ENCODE measurements around the gene BBLN.
"Not testable (repeated sequence)": the region's sequence is repeated elsewhere in the genome, so short reads cannot be mapped to it uniquely, and the experiment has no call there.

Gene BBLN, protein sequence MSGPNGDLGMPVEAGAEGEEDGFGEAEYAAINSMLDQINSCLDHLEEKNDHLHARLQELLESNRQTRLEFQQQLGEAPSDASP

GRCh38 chr9:128159784-128160602, at the start of gene BBLN:
Gene BBLN, plus strand, starts transcription at chr9:128160265. Its CDS starts 143 bp downstream, at chr9:128160408.
- peak; percentile 76 to 92 for DNase-seq (ENCODE audit: extremely low read depth in 1 of 2, low read depth in 1 of 2)

DNA sequence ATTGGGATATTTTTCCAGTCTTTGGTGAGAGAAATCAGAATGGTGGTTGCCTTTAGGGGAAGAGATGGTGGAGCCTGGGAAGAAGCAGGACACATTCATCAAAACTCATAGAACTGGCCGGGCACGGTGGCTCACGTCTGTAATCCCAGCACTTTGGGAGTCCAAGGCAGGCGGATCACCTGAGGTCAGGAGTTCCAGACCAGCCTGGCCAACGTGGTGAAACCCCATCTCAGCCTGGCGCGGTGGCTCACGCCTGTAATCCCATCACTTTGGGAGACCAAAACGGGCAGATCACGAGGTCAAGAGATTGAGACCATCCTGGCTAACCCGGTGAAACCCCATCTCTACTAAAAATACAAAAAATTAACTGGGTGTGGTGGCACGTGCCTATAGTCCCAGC, 48.3 kb upstream of the BBLN start:
- DNase-seq (ENCODE audit: extremely low read depth in 1 of 2, low read depth in 1 of 2): not testable (repeated sequence)

DNA sequence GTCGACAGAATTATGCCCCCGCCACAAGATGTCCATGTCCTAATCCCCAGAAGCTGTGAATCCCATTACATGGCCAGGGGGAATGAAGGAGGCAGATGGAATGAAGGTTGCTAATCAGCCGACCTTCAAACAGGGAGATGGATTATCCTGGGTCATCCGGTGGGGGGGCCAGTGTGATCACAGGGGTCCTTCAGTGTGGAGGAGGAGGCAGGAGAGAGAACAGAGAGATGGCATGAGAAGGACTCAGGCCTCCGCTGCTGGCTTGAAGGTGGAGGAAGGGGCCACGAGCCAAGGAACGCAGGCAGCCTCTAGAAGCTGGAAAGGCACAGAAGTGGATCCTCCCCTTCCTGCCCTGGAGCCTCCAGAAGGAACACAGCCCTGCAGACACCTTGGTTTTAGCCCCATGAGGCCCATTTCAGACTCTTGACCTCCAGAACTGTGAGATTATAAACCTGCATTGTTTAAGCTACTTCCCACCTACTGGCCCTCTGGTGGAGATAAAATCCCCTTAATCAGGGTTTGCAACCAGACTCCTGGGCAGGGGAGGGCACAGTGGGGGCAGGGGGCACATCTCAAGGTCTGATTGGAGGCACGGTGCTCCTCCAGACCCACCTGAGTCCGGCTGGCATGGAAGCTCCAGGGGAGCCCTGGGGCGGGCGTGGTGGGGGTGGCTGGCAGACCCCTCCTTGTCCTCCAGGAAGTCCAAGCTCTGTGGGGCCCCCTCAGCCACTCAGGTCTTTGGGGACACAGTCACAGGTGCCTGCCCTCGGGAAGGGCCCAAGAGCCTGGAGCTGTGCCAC, 46.3 kb upstream of the BBLN start:
- no peak for DNase-seq (ENCODE audit: extremely low read depth in 1 of 2, low read depth in 1 of 2)

- no peak for DNase-seq (ENCODE audit: extremely low read depth in 1 of 2, low read depth in 1 of 2)
These were observed 45.5 kb upstream of the BBLN start for GRCh38 chr9:128114326-128115186.

- DNase-seq (ENCODE audit: extremely low read depth in 1 of 2, low read depth in 1 of 2): no peak
These were observed 44.6 kb upstream of the BBLN start for GRCh38 chr9:128115187-128116103.

GRCh38 chr9:128116104-128117083, 43.7 kb upstream of the BBLN start:
- DNase-seq (ENCODE audit: extremely low read depth in 1 of 2, low read depth in 1 of 2): no peak

DNA sequence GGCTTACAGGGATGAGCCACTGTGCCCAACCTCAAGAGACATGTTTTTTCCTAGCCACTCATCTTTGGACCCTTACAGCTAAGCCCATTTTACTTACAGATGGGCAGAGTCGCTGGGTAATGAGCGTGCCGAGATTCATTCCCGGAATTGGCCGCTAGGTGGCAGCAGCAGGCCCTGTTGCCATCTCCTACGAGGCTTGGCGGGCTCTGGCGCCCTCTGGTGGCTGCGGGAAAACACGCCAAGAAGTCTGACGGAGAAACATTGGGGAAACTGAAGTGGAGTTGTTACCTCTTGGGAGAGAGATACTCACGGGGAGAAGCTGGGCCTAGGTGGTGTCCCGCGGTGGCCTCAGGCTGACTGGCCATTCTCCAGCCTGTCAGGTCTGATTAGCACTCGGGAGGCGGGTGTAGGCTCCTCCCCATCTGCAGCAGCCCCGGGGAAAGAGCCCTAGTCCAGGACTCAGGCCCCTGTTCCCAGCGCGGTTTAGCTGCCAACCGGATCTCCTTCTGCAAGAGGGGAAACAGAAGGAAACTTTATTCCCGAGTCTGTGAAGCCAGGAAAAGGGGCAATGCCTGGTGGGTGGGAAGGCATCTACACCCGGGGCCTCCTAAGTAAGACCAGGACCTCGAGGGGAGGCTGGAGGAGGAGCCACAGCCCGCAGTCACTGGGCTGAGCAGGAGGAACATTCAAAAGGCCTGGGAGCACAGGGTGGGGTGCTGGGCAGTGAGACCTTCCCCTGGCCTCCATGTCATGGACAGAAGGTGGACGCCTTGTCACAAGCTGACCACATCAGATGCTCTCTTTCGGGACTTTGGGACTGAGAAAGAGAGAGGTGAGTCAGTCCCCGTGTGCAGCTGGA, 42.2 kb upstream of the BBLN start:
- DNase-seq (ENCODE audit: extremely low read depth in 1 of 2, low read depth in 1 of 2): peak; percentile 90 to 98

DNA sequence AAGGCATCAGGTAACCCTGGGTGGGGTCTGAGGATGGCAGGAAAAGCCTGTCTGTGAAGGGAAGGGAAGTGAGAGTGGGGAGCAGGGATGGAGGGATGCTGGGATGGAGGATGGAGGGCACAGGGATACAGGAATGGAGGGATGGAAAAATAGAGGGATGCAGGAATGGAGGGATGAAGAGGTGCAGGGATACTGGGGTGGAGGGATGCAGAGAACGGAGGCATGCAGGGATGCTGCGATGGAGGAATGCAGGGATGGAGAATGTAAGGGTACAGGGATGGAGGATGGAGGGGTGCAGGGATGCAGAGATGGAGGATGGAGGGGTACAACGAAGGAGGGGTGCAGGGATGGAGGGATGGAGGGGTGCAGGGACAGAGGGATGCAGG, 41.6 kb upstream of the BBLN start:
- DNase-seq (ENCODE audit: extremely low read depth in 1 of 2, low read depth in 1 of 2): no peak

- DNase-seq (ENCODE audit: extremely low read depth in 1 of 2, low read depth in 1 of 2): no peak
These were observed 40.9 kb upstream of the BBLN start for GRCh38 chr9:128118971-128119665.

GRCh38 chr9:128120061-128120740, 39.9 kb upstream of the BBLN start:
- no peak for DNase-seq (ENCODE audit: extremely low read depth in 1 of 2, low read depth in 1 of 2)

GRCh38 chr9:128120741-128121465, 39.2 kb upstream of the BBLN start:
- no peak for DNase-seq (ENCODE audit: extremely low read depth in 1 of 2, low read depth in 1 of 2)

GRCh38 chr9:128121466-128121810, 38.6 kb upstream of the BBLN start:
- DNase-seq (ENCODE audit: extremely low read depth in 1 of 2, low read depth in 1 of 2): no peak

DNA sequence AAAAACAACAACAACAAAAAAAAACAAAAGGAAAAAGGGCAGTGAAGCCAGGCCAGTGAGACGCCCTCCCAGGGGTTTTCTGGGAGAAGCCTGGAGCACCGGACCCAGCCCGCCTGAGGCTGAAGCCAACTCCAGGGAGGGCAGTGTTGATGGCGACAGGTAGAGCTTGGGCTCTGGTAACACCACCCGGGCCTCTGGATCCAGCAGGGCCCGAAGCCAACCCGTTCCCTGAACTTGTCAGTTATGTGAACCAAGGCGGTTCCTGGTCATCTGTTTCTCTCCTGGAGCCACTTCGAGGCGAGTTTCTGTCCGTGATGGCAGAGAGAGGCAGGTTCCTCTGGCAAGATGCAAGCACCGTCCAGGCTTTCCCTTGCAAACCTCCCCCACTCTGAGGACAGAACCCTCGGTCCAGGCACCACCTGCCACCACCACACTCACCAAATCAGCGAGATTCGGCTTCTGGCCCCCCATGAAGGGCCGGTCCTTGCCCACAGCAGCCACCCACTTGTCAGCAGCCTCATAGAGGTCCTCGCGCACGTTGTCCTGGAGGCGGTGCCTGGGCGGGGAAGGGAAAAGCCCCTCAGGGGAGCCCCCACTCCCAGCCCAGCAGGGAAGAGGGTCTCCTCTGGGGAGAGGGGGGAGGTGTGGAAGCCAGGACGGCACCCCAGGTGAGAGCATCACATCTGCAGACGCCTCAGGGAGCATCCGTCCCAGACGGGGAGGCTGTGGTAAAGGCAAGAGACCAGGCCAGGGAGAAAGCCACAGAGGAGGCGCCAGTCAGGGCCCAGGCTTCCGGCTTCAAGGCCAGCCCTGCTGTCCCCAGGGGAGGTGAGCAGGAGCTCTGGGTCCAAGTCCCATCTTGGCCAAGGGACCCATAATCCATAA, 37.9 kb upstream of the BBLN start:
- DNase-seq (ENCODE audit: extremely low read depth in 1 of 2, low read depth in 1 of 2): no peak

GRCh38 chr9:128122809-128123175, 37.3 kb upstream of the BBLN start:
- no peak for DNase-seq (ENCODE audit: extremely low read depth in 1 of 2, low read depth in 1 of 2)

- no peak for DNase-seq (ENCODE audit: extremely low read depth in 1 of 2, low read depth in 1 of 2)
These were observed 36.5 kb upstream of the BBLN start for GRCh38 chr9:128123451-128124080.

Measured in activated CD8-positive, alpha-beta memory T cell treated with anti-CD3 and anti-CD28 coated beads for 1 hour (primary cell).